Lower leg skin (tissue), 4 donors: Measurements from ENCODE around the gene NTN4. TPM values are rescaled to one million over a fixed set of nuclear protein-coding genes. Genes with fewer than 3 reads are reported as not detected.

ENCODE experiments used
- DNase-seq, 2 donors: peaks; one replicate each; pipeline ENCODE4 v3.0.0-alpha.2; 2019; ENCODE audit warnings: low spot score in 2 of 2
- H3K4me3 ChIP-seq: fragments of 200-600 bp; sonication (generic); 2 replicates; pipeline ENCODE4 v1.5.1; 2017; ENCODE audit warnings: mild to moderate bottlenecking, low read depth; ENCODE audit not compliant: poor library complexity, severe bottlenecking
- CTCF ChIP-seq, 3 donors: fragments of 450-650 bp; IDR thresholded peaks; one replicate each; pipeline ENCODE4 v1.5.1; 2016; ENCODE audit warnings: antibody characterized with exemption in 3 of 3, mild to moderate bottlenecking in 3 of 3, moderate library complexity in 2 of 3
- POLR2A ChIP-seq, 2 donors: fragments of 450-650 bp; IDR thresholded peaks; one replicate each; pipeline ENCODE4 v1.6.1; 2016 to 2017; ENCODE audit warnings: antibody characterized with exemption in 2 of 2, mild to moderate bottlenecking in 1 of 2, moderate library complexity in 1 of 2
- WGBS, 2 donors: methylation state at CpG; one replicate each; pipeline ENCODE4 v1.1.5; 2018; 5-methylcytosine and 5-hydroxymethylcytosine counted together
- intact Hi-C: fragments of 100-400 bp; cut with DNase I; formaldehyde crosslinking; loops from one replicate; pipeline ENCODE4 v1.15.0; 2023; ENCODE audit warnings: low total_unique reads
- total RNA-seq, 4 donors: library from RNA; depleted of rRNA; stranded (reverse); fragments of >200 nt; gene quantifications; one replicate each; pipeline ENCODE4 v1.1.0, GENCODE V29; 2016

NTN4 gene
- total RNA-seq, 4 donors from 2014 or later, result 11.0 to 30.6 (median 16.8) TPM

DNA sequence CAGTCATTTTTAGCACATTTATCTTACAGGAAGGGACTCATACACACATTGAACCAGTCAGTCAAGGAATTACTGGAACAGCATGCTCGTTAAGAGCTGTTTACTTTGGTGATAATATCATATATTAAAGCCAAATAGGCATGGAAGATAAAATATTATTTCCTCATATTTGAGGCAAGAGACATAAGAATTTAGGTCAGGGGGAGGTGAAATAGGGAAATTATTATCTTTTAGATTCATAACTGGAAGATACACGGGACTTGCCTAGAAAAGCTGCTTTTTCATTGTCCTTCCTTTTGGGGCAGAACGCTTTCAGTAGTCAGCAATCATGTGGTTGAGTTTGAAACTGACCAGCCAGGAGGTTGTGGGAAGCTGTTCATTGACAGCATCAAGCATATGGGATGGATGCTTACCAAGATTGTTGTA is 72.5 kb downstream of the NTN4 start:
- intact Hi-C loops, result no loop called here
- 51 to 68% methylated on average over 3 of the region's 3 CpGs for WGBS, 2 donors
- DNase-seq, result no peak
- H3K4me3 ChIP-seq, result no peak overlapping the region
- TF ChIP-seq CTCF (IDR thresholded peaks at IDR 0.05), result no peak

- TF ChIP-seq POLR2A (IDR thresholded peaks at IDR 0.05), result no peak
- TF ChIP-seq CTCF (IDR thresholded peaks at IDR 0.05), result no peak
- intact Hi-C loops, result no loop called here
- no peak for DNase-seq
- H3K4me3 ChIP-seq, result no peak overlapping the region
- WGBS, 2 donors, result 91 to 94% methylated on average over 5 of the region's 5 CpGs
These were observed 73.1 kb downstream of the NTN4 start for GRCh38 chr12:95717316-95717928.

DNA sequence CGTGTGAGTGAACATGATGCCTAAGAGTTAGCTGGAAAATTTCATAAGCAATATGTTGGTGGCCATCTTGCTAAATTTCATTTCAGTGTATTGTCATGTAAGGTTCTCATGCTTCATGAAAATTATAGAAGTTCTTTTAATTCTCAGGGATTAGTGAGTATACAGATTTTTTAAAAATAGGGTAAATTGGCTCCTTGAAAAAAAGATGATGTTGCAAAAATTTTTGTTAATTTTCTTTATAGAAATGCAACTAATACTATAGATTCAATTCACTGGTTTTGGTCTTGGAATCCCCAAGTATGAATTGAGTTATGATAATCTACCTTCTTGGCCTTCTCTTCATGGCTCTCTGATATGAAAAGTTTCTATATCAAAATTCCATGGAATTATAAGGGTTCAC is 75.4 kb downstream of the NTN4 start:
- intact Hi-C loops, result no loop called here
- H3K4me3 ChIP-seq, result no peak overlapping the region
- 85 to 100% methylated on average over 1 of the region's 1 CpG for WGBS, 2 donors
- TF ChIP-seq CTCF (IDR thresholded peaks at IDR 0.05) (no peak), POLR2A (IDR thresholded peaks at IDR 0.05) (no peak)
- DNase-seq, result no peak

DNA sequence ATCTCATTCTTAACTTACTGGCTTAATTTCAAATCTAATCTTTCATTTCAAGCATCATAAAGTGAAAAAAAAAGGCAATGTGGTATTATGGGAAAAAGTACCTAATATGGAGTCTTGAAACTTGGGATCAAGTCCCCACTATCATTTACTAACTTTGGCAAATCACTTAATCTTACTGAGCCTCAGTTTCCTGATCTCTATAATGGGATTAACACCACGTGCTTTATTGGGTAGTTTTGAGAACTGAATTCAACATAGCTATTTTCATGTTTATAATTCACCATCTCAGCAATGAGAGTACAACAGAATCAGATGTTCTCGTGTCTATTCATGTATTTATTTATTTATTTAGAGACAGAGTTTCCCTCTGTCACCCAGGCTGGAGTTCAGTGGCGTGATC is 78.3 kb downstream of the NTN4 start:
- intact Hi-C loops, result no loop called here
- TF ChIP-seq POLR2A (IDR thresholded peaks at IDR 0.05), result no peak
- WGBS, 2 donors, result 93 to 94% methylated on average over 3 of the region's 3 CpGs
- H3K4me3 ChIP-seq, result no peak overlapping the region
- no peak for DNase-seq

DNA sequence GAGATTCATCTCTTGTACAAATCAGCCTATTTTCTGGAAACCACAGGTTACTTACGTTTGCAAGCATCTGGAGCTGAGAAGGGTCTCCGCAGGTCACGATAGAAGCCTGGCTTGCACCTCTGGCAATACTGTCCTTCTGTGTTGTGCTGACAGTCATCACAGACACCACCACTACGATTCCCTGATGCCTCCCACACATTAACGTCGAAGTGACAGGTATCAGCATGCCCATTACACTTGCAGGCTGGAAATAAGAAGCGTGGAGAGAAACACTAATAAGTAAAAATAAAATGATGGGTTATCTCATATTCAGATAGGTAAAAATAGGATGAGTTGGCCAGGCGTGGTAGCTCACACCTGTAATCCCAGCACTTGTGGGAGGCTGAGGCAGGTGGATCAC is 80.2 kb downstream of the NTN4 start:
- no peak overlapping the region for H3K4me3 ChIP-seq
- WGBS, 2 donors, result 67 to 80% methylated on average over 8 of the region's 8 CpGs
- no peak for TF ChIP-seq POLR2A (IDR thresholded peaks at IDR 0.05)
- no peak for TF ChIP-seq CTCF (IDR thresholded peaks at IDR 0.05)
- no peak for DNase-seq
- intact Hi-C loops, result no loop called here

DNA sequence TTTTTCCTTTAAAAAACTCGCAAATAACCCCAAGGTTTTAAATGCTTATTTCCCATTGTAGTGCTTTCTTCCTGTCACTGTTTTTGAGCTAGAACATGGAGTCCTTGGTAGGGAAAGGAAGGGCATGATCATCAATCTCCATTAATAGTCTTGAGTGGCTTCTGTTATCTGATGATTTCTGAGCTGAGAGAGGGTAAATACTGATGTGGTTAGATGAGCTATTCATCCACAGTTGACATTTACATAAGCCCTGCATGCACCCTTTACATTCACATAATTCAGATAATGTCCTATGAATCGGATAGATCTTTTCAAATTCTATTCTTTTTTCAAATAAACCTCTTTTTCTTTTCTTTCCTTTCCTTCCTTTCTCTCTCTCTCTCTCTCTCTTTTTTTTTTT is 81.4 kb downstream of the NTN4 start:
- WGBS, 2 donors, result 53 to 77% methylated on average over 2 of the region's 2 CpGs
- no peak overlapping the region for H3K4me3 ChIP-seq
- intact Hi-C loops, result no loop called here
- DNase-seq, result no peak
- TF ChIP-seq CTCF (IDR thresholded peaks at IDR 0.05), result no peak
- no peak for TF ChIP-seq POLR2A (IDR thresholded peaks at IDR 0.05)
